AG09319 (cell line): ENCODE data around the gene STRIP1.

ENCODE experiments used
- DNase-seq: peaks from one replicate; pipeline ENCODE4 v3.0.0-alpha.2; 2010; ENCODE audit warnings: low read depth; ENCODE audit errors: extremely low read depth
- CTCF ChIP-seq: IDR thresholded peaks from 2 replicates; pipeline ENCODE4 v1.5.1; 2011; ENCODE audit warnings: low read depth, mild to moderate bottlenecking, inconsistent platforms, low read length, moderate library complexity

Gene STRIP1

GRCh38 chr1:110043016-110043415 lies 8.6 kb downstream of the STRIP1 start:
- no peak for TF ChIP-seq CTCF
- DNase-seq: no peak

- no peak for DNase-seq
Measured at GRCh38 chr1:110047463-110047862, 13.0 kb downstream of the STRIP1 start.

GRCh38 chr1:110048240-110048639 lies 13.8 kb downstream of the STRIP1 start:
- no peak for TF ChIP-seq CTCF
- DNase-seq: no peak

More at GRCh38 chr1:110047463-110047862, 13.0 kb downstream of the STRIP1 start:
- no peak for TF ChIP-seq CTCF

- no peak for DNase-seq
Measured at GRCh38 chr1:110048923-110049601, 14.6 kb downstream of the STRIP1 start.

GRCh38 chr1:110049801-110050601 lies 15.6 kb downstream of the STRIP1 start:
- TF ChIP-seq CTCF: no peak
- no peak for DNase-seq

More at GRCh38 chr1:110048923-110049601, 14.6 kb downstream of the STRIP1 start:
- TF ChIP-seq CTCF: no peak

- TF ChIP-seq CTCF: no peak
Measured at GRCh38 chr1:110050602-110051261, 16.3 kb downstream of the STRIP1 start.

GRCh38 chr1:110051262-110051648 lies 16.8 kb downstream of the STRIP1 start:
- no peak for TF ChIP-seq CTCF

More at GRCh38 chr1:110050602-110051261, 16.3 kb downstream of the STRIP1 start:
- no peak for DNase-seq

More at GRCh38 chr1:110051262-110051648, 16.8 kb downstream of the STRIP1 start:
- DNase-seq: no peak
